Measurements from ENCODE around the gene FTO.
"Not testable (repeated sequence)": the region's sequence is repeated elsewhere in the genome, so short reads cannot be mapped to it uniquely, and the experiment has no call there.

The FTO gene

DNA sequence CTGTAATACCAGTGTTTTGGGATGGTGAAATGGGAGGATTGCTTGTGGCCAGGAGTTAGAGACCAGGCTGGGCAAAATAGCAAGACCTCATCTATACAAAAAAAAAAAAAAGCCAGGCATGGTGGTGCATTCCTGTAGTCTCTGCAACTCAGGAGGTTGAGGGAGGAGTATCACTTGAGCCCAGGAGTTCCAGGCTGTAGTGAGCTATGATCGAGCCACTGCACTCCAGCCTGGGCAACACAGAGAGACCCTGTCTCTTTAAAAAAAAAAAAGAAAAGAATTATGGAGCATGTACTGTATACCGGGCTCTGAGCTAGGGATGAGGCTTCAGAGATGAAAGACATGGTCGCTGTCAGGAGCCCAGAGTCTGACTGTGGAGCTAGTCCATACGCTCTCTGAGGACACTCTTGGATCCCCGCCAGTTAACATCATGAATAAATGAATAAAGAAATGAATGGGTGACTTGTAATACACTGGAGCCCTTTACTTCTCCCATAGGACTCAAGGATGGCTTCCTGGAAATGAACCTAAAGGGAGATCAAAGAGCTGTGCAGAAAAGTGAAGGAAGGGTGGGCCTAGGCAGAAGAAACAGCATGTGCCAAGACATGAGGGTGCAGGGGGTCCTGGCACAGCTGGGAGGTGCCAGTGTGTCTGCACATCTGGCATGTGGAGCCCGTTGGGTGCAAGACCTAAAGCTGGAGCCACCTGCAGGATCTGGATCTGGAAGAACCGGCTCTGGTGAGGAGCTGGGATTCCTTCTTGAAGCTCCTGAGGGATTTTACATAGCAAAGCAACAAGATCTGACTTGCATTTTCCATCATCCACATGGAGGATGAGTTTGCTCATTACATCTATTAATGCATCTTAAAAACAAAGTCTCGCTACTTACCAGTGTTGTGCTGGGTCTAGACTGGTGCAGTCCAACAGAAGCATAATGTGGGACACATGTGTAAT is 462.2 kb downstream of the FTO start:
- DNase-seq, result no peak

DNA sequence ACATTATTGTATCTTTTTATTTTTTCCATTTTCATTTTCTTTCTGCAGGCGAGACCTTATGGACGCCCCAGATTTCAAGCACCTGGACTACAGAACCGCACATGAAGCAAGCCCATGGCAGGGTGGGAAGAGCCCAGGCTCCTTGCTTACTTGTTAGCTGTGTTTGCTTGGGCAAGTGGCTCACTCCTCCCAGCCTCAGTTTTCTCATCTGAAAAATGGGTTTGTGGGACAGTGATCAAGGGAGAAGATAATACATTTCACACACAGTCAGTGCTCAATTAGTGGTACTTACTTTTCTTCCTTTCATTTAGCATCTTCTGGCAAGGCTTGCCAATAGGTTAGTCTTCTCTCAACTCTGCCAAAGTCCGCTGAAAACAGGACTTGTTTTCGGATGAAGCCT is 465.2 kb downstream of the FTO start:
- DNase-seq, result no peak

DNA sequence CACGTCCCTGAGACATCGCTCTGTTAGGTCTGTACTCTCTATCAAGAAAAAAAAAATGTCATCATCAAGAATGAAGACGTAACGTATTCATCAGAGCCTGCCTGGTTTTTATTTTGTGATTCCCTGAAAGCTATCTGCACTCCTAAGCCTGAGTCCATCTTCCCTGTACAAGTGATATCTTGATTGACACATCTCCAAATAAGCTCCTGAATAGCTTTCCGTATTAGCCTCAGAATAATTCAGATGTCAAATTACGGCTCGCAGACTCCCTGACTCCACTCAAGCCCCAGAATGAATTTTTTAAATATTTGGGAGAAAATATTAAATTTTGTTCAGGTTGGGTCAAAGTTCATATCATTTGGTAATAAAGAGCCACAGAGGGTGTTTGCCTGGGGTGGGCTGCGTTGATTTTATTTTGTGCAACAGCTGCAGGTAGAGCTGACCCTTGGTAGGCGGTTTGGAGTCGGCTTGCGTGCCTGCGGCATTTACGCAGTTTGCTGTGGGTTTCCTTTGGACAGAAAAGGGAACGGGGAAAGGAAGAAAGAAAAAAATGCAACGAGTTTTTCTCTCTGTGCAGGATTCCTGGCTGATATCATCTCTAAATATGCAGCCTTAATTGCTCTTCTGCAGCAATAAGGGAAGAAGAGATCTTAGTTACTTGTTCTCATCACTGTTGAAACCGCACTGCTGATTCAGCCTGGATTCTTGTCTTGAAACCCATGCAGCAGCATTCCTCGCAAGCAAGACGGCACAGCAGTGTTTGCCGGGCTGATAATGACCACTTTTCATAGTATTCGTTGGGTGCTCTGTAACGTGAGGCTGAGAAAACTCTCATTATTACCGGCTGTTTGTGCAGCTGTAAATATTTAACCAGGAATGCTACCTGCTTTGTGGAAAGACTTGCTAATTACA is 467.9 kb downstream of the FTO start:
- peak; percentile 79 for DNase-seq

DNA sequence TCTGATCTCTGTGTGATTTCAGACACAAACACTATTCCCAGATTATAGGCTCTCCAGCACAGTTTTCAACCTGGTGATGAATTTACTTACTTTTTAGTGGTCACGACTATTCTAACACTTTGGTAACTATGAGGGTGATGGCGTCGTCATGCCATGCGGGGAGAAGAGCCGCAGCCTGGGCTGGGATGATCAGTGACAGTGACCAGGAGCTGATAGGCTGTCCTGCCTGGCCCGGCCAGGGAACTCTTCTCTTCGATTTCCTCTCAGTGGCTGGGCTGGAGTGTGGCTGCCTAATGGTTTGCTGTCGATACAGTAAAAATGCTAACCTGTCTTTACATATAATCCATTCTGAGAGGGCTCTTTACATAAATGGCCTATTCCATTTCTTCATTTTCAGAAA is 469.5 kb downstream of the FTO start:
- DNase-seq, result peak; percentile 54

DNA sequence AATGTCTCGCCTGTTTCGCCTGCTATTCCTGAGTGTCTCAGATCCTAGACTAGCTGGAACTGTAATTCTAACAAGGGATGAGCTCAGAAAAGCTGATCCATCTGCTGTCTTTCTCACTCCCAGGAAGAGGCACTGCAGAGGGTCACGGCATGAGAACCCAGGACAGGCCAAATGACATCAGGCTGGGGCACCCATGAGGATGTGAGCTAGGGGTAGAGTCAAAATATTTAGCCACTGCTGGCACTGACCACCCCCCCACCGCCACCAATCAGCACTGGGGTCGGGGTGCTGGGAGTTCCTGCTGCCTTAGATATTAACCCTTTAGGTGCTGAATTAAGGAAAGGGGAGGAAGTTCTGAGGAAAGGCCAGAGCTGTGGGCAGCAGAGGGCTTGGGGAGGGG is 470.2 kb downstream of the FTO start:
- DNase-seq, result peak; percentile 82

DNA sequence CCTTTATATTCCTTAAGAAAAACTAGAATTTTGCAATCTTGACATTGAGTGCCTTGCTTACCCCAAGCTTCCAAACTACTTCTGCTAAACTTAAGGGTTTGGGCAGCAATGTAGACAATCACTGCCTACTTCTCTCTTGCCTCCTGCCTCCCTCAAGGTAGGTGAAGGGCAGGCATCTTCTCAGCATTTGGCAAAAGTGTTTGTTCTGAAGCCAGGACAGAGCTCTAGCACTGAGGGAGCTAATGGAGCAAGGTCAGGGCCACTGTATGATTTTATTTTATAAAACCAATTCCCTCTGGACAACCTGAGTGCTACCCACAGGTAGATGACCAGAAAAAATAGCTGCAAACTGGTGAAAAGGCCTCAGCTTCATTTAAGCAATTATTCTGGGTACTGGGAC is 470.8 kb downstream of the FTO start:
- DNase-seq, result peak; percentile 38

DNA sequence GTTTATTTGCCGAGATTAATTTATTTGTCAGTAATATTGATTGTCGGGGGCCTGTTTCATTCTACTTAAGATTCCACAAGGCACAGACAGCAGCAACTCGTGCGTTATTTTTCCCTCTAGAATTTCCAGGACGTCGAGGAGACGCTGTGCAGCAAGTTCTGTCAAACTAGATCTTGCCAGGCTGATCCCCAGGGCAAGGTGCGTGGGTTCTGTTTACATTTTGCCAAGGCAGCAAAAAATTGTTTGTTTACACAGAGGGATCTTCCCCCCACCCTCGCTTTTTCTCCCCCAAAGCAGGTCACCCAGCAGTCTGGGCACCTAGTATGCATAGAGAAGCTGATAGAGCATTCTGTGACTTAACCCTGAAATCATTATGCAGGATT is 471.2 kb downstream of the FTO start:
- peak; percentile 80 for DNase-seq

DNA sequence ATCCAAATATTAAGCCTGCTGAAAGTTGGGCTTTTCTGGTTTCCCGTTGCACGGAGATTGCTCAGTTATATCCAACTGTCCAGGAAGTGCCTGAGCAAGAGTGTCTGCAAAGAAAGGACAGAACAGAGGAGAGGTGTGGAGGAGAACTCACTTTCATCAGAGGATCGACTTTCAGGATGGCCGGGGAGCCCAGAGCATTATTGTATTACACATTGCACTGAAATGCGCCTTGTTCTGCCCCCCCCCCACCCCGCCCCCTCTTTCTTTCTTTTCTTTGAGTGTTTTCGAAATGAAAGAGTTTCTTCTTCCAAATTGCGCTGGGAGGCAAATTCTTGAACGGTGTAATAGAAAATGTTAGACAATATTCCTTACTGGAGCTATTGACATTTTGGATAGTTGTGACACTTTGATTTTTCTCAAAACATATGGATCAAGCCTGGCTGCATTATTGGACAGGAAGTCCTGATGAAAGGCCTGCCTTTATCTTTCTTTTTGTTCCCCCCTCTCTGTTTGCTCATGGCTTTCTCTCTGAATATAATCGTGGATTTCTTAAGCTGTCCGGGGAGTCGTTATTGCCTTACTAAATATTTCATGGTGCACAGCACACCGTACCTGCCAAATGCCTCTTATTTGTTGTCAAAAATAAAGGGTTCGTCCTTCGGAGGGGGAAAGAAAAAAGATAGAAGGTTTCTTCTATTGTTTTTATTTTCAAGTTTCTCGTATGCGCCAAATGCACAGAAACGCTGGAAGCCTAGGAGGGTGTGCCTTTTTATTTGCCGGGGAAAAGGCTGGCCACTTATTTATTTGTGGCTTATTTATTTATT is 471.8 kb downstream of the FTO start:
- DNase-seq, result peak; percentile 75

DNA sequence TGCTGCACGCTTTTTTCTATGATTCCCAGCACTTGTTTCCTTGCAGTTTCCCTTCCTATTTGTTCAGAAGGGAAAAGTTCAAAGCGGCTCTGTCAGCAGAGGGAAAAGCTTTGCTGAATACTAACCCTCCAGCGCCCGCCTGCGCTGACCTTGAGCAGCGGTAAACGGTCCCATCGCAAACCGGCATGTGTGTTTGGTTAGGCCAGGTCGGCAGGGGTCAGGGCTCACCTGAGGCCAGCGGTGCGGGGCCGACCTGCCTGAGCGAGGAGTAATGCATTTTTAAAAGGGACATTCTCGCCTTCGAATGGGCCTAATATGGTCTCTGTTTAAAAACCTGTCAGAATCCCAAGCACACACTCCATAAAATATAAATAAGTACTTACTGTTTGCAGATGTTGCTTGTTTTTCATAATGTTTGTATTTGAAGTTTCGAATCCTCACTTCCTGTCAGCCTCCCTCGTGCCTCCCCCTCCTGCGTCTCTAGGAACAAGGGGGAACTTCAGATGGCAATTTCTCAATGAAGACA is 472.5 kb downstream of the FTO start:
- peak; percentile 82 for DNase-seq

DNA sequence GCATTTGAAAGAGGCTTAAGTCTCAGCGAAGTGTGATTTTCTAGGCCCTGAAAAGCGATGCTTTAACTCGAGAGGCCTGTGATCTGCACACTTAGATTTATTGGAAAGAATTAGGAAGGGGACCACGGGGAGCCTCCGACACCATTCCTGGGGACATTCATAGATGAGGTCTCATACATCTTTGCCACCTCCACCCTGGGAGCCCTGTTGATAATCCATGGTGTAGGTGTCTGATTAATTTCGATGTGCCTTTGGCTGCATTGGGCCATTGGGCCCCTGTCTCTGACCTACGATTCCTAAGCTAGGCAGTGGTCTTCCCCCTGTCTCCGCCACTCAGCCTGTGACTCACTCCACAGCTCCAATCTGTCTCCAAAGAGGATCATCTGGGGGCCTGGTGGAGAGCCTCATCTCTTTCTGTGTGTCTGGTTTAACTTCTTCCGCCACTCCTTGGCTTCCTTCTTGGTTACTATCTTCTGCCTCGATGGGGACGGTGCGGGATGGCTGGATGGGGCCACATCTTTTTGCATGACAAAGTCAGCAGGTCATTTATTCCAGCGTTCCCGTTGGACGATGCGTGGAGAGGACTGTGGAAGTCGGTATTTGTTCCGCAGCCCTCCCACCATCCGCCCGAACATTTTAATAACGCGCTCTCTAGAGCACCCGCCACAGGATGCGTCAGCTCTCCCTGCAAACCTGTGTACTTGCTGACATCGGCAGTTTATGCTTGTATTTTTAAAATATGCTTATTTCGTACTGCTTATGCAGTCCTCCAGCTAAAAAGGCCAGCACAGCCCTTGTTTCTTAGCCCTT is 473.3 kb downstream of the FTO start:
- DNase-seq, result no peak

DNA sequence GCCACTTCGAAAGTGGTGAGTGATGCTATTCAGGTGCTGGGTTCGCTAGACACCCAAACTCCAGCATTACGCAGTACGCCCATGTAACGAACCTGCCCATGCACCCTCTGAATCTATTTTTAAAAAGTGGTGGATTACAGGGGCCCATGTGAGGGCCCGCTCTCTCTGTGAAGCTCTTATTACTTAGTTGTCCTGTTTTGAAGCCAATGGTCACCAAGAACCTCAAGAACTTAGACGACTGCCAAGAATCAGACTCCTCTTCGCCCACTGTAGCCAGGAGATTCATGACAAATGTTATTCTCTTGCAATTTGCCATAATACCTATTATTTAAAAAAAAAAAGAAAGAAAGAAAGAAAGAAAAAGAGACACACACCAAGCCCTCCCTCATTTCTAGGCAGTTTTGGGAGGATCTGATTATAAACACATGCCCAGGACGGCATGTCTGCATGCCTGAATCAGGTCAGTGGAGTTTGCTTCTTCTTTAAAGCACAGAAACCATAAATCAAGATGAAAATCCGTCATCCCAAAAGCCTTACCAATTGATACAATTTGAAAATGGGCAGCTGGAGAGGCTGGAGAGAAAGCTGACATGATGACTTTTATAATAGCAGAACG is 474.0 kb downstream of the FTO start:
- DNase-seq, result no peak

DNA sequence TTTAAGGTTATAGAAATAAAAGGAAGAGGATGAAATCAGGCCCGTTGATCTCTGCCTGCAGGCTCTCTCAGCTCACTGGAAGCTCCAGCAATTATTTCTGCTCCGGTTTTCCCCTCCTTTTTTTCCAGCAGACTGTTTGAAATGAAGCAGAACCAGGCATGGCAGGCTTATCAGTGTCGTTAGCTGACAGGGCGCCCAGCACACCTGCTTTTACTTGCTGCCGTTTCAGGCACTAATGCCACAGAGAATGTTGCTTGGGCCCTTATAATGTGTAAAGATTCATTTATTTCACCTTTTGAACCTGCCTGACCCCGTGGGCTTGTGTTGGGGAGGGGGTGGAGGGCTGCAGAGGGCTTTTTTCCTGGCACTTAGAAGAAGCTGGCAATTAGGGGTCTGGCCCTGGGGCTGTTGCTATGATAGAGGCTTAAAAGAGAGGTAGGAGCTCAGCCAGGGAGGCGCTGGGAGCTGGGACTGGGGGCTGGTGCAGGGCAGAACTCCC is 474.6 kb downstream of the FTO start:
- peak; percentile 68 for DNase-seq

DNA sequence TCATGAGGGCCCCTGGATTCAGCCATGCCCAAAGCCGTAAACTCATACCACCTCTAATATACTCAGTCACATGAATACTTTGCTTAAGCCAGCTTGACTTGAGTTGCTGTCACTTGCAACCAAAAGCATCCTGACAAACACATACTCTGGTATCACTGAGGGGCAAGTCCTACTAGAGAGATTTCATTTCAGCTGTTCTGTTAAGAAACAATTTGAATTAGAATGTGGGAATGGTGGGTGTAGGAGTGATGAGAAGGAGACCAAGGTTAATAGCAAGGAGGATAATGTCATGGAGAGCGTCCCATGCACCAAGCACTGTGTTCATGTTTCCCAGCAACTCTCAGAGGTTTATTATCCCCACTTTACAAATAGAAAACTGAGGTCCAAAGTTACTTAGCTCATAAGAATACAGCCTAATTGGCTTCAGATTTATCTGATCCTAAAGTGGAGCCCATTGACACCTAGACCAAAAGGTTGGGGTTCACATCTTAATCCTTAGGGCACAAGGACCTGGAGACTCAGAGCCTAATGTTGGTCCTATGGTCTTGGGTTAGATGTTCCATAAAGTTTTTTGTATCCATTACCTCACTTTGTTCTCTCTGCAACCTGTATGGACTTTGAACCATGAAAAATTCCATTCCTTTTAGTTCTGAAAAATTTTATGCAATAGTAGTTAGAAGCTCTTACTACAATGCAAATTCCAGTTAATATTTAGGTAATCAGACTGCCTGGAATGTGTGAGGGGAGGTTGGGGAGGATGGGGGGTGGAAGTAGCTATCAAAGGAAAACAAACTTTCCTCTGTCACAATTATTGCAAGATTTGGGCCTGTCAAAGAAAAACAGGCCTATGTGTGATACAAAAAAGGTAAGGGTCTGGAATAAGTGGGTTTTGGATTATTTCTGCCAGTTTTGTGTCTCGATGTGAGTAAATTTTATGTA is 476.7 kb downstream of the FTO start:
- DNase-seq, result no peak

DNA sequence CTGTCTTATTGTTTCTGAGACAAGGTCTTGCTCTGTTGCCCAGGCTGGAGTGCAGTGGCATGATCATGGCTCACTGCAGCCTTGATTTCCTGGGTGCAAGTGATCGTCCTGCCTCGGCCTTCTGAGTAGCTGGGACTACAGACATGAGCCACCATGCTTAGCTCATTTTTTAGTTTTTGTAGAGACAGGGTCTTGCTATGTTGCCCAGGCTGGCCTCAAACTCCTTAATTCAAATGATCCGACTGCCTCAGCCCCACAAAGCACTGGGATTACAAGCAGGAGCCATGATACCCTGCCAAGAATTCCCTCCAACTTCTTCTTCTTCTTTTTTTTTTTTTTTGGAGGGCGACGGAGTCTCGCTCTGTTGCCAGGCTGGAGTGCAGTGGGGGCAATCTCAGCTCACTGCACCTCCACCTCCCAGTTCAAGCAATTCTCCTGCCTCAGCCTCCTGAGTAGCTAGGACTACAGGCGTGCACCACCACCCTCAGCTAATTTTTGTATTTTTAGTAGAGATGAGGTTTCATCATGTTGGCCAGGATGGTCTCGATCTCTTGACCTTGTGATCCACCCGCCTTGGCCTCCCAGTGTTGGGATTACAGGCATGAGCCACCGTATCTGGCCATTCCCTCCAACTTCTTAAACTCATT is 477.9 kb downstream of the FTO start:
- not testable (repeated sequence) for DNase-seq

DNA sequence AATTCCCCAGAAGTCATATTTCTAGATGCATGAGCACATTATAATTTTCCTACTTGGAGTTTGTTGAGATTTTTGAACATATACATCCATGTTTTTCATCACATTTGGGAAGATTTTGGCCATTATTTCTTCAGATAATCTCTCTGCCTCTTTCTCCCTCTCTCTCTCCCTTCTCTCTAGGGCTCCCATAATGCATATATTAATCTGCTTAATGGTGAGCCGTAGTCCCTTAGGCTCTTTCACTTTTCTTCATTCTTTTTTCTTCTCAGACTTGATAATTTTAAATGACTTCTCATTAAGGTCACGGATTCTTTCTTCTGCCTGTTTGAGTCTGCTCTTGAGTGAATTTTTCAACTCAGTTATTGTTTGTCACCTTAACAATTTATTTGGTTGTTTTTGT is 481.1 kb downstream of the FTO start:
- DNase-seq, result no peak

DNA sequence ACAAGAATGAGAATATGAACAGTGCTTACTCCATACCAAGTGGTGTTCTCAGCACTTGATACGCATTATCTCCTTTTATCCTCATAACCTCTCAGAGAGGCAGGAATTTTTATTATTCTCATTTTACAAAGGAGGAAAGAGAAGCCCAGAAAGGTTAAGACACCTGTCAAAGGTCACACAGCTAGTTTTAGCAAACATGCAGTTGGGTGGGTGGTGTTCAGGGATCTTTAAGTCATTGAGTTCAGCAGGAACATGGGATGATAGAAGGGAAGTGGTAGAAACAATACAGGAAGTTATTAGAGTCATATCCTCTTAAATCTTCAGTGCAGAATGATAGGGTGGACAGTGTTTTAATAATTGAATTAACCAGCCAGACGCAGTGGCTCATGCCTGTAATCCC is 487.2 kb downstream of the FTO start:
- DNase-seq, result no peak

DNA sequence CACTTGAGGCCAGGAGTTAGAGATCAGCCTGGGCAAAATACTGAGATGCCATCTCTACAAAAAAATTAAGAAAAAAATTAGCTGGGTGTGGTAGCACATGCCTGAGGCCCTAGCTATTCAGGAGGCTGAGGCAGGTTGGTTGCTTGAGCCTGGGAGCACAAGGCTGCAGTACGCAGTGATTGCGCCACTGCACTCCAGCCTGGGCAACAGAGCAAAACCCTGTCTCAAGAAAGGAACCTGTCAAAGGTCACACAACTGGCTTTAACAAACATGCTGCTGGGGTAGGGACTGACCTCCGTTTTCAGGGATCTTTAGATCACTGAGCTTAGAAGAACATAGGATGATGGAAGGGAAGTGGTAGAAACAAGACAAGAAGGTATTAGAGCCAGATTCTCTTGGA is 487.6 kb downstream of the FTO start:
- no peak for DNase-seq

DNA sequence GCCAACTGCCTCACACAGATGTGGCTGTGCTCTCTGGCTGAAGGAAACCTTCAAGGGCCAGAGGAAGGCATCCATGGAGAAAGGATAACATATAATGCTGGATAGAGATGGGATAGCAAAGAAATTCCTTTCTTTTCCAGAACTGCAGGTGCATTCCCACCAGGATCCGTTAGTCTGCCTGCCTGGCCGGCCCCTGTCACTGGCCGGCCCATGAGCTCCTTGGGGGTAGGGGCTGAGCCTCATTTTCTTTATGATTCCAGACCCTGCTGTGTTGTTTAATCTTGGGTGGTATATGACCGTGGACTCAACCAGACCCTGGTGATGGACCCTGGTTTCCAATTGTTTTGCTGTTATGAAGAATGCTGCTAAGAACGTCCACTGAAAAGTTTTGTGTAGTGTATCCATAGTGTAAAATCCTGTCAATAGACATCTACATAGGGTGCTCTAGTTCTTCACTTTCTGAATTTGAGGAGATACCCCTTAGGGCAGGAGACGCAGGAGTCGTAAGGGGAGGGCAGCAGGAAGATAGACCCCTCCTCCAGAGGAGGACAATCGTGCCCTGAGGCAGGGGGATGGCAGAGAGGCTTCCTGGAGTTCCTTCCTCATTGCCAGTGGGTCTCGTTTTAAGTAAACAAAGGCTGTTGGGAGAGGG is 489.2 kb downstream of the FTO start:
- no peak for DNase-seq

Measured in DMS53 (cell line).